VCaP (cell line): ENCODE data around the gene RPS6KL1.

Source experiments
- H3K27ac ChIP-seq: fragments of 450-650 bp; 2 replicates; pipeline ENCODE4 v1.5.1; 2017
- CTCF ChIP-seq: fragments of 450-650 bp; conservative IDR thresholded peaks from 2 replicates; pipeline ENCODE4 v1.5.1; 2017; ENCODE audit warnings: mild to moderate bottlenecking, moderate library complexity

RPS6KL1 gene

GRCh38 chr14:74890262-74890661 lies 32.8 kb downstream of the RPS6KL1 start:
- TF ChIP-seq CTCF: no peak
- H3K27ac ChIP-seq: no peak overlapping the region

- TF ChIP-seq CTCF: no peak
- H3K27ac ChIP-seq: 0 out of 2 replicates have a peak overlapping the region, but pooled peaks have one; percentile 0
These were observed 34.6 kb downstream of the RPS6KL1 start for GRCh38 chr14:74888164-74889158.

DNA sequence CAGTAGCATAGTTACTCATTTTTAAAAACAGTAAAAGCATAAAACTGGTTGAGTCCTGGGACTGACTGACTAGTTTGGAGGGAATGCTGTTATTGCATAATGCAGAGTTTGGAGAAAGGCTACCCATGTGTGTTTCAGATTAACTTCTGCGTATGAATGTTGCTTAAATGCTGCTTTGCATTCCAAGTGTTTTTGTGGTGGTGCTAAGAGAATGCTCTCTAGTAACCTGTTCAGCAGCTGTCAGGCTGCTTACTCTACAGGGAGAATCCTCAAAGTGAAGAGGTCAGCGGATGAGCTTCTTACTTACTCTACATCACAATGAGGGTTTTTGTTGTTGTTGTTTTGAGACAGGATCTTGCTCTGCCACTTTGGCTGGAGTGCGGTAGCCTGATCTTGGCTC lies 37.1 kb downstream of the RPS6KL1 start:
- TF ChIP-seq CTCF: no peak
- H3K27ac ChIP-seq: no peak overlapping the region

- TF ChIP-seq CTCF: no peak
- H3K27ac ChIP-seq: peak overlapping the region; percentile 88
These were observed 40.7 kb downstream of the RPS6KL1 start for GRCh38 chr14:74882103-74882920.

DNA sequence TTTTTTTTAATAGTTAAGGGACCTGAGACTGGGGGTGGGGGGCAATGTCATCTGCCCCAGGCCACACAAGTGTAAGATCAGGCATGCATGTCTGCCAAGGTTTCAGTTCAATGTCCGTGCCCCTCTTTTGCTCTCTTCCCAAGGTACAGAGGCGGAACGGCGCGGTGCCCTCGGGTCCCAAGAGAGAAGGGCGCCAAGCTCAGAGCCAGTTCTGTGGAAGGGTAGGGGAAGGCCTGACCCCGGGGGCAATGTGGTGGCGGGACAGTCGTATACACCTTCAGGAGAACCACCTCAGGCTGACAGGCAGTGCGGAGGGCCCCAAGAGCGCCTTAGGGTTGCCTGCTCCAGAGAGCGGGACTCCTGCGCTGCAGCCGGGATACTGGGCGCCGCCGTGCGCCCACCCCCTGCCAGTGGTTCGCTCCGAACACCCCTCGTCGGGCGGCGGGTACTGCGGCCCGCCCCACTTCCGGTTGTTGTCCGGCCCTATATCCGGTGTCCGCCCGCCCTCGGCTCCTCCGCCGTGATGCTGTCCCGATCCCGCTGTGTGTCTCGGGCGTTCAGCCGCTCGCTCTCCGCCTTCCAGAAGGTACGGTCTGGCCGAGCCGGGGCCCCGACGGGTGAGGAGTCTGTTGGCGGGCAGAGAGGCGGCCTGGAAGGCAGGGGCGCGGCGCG lies 41.5 kb downstream of the RPS6KL1 start, which contains the start of gene DLST:
TSS of gene DLST (plus strand) at position 486 of the 672 bp plus-strand sequence. CDS start at position 524, 38 bp downstream.
- no peak for TF ChIP-seq CTCF
- peak within 1 kb of the TSS; percentile 88 for H3K27ac ChIP-seq

DNA sequence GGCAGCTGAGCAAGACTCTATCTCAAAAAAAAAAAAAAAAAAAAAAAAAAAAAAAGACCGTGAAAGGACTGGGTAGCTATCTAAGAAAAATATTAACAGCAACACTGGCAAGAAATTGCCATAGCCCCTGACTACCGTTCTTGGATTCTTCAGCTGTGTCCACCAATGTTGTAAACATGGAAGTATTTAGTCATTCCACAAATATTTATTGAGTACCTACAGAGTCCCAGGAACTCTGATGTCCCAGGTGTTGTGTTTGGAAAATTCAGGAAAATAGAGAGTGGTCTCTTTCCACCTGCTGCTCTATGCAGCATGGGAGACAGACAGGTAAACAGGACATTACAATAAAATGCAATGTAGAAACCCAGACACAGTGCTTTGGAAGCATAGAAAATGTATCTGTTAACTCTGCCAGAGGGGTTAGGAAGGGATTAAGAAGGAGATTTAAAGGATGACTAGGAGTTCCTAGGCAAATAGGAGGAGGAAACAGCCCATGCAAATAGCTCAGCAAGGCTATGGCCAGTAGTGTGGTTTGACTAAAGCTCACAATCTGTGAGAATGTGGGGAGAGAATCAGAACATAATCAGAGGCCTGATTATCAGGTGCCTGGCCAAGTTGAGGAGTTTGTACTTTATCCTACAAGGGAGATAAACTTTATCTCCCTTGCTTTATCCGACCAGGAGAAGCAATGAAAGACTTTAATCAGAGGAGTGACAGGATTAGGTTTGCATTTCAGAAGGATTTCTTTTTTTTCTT lies 43.5 kb downstream of the RPS6KL1 start:
- no peak overlapping the region for H3K27ac ChIP-seq
- TF ChIP-seq CTCF: no peak
